Neural crest cell (in vitro differentiated cells): ENCODE measurements around the gene CFAP61. TPM values are rescaled to one million over a fixed set of nuclear protein-coding genes. Genes with fewer than 3 reads are reported as not detected.
A peak's percentile ranks its signal among the peaks of the same experiment; 100 is the strongest.

ENCODE experiments used
- DNase-seq: peaks from one replicate; pipeline ENCODE4 v3.0.0; 2021; ENCODE audit warnings: low read depth, mixed read lengths, low spot score
- H3K27ac Mint-ChIP-seq: one replicate; pipeline ENCODE4 v1.8.0; 2021; ENCODE audit warnings: mild to moderate bottlenecking, mixed read lengths; ENCODE audit not compliant: unreplicated experiment
- H3K27me3 Mint-ChIP-seq: 2 replicates; pipeline ENCODE4 v1.8.0; 2021; ENCODE audit warnings: low read depth, mild to moderate bottlenecking, mixed read lengths
- H3K36me3 Mint-ChIP-seq: 2 replicates; pipeline ENCODE4 v1.8.0; 2021; ENCODE audit warnings: low read depth, mild to moderate bottlenecking, mixed read lengths
- H3K4me1 Mint-ChIP-seq: 2 replicates; pipeline ENCODE4 v1.8.0; 2021; ENCODE audit warnings: mixed read lengths
- H3K4me3 Mint-ChIP-seq: one replicate; pipeline ENCODE4 v1.8.0; 2021; ENCODE audit warnings: mild to moderate bottlenecking, mixed read lengths
- H3K9me3 Mint-ChIP-seq: 2 replicates; pipeline ENCODE4 v1.8.0; 2021; ENCODE audit warnings: mixed read lengths
- total RNA-seq: library from RNA; stranded (reverse); gene quantifications from 2 replicates; pipeline ENCODE4 v1.2.1, GENCODE V29; 2021
- TF ChIP-seq, protein P1 (sequence below): fragments of 200-600 bp; sonication (generic); conservative IDR thresholded peaks from 2 replicates; pipeline ENCODE4 v1.5.0; 2021; ENCODE audit warnings: antibody characterized with exemption, mild to moderate bottlenecking

CFAP61 gene
- total RNA-seq, 1 donor from 2014 or later: 1.9 TPM

DNA sequence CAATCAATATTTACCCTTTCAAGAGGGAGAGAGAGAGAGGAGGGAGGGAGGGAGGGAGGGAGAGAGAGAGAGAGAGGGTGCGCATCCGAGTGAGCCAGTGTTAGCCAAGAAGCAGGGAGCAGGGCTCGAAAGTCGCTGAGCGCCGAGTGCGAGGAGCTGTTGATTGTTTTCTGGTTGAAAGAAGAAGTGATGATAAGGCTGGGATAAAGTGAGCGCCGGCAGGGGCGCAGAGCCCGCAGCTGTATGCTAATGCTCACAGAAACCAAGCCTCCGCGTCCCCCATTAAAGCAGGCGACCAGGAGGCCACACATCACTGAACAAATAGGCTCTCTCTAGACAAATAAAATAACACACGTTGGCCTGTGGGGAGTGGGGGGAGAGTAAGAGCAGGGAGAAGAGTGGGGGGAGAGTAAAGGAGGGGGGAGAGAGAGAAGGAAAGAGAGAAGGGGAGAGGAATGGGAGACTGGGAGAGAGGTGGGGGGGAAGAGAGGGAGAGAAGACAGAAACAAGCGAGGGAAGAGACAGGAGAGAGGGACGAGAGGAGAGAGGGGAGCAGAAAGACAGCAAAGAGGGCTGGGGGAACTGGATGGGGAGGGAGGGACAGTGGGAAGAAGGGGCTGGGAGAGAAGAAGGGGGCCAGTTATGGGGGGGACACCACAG is 310.6 kb downstream of the CFAP61 start:
- peak overlapping the region; percentile 86 for H3K4me3 Mint-ChIP-seq
- peaks cover 29% of the 10 kb centered on the region for H3K4me1 Mint-ChIP-seq
- H3K9me3 Mint-ChIP-seq: no peaks in the 10 kb centered on the region
- H3K36me3 Mint-ChIP-seq: peaks cover 3% of the 10 kb centered on the region
- DNase-seq: peak; percentile 30
- no peak overlapping the region for H3K27ac Mint-ChIP-seq
- TF ChIP-seq, protein P1, sequence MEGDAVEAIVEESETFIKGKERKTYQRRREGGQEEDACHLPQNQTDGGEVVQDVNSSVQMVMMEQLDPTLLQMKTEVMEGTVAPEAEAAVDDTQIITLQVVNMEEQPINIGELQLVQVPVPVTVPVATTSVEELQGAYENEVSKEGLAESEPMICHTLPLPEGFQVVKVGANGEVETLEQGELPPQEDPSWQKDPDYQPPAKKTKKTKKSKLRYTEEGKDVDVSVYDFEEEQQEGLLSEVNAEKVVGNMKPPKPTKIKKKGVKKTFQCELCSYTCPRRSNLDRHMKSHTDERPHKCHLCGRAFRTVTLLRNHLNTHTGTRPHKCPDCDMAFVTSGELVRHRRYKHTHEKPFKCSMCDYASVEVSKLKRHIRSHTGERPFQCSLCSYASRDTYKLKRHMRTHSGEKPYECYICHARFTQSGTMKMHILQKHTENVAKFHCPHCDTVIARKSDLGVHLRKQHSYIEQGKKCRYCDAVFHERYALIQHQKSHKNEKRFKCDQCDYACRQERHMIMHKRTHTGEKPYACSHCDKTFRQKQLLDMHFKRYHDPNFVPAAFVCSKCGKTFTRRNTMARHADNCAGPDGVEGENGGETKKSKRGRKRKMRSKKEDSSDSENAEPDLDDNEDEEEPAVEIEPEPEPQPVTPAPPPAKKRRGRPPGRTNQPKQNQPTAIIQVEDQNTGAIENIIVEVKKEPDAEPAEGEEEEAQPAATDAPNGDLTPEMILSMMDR: no peak
- peaks cover 95% of the 10 kb centered on the region for H3K27me3 Mint-ChIP-seq

GRCh38 chr20:20363434-20363798 is 311.1 kb downstream of the CFAP61 start:
- no peaks in the 10 kb centered on the region for H3K9me3 Mint-ChIP-seq
- TF ChIP-seq, protein P1: no peak
- peak; percentile 9 for DNase-seq
- peaks cover 29% of the 10 kb centered on the region for H3K4me1 Mint-ChIP-seq
- H3K27me3 Mint-ChIP-seq: peaks cover 90% of the 10 kb centered on the region
- no peak overlapping the region for H3K4me3 Mint-ChIP-seq
- peaks cover 2% of the 10 kb centered on the region for H3K36me3 Mint-ChIP-seq
- H3K27ac Mint-ChIP-seq: no peak overlapping the region

GRCh38 chr20:20363799-20364592 is 311.7 kb downstream of the CFAP61 start:
- H3K27me3 Mint-ChIP-seq: peaks cover 84% of the 10 kb centered on the region
- no peaks in the 10 kb centered on the region for H3K9me3 Mint-ChIP-seq
- TF ChIP-seq, protein P1: no peak
- peak; percentile 34 for DNase-seq
- no peaks in the 10 kb centered on the region for H3K36me3 Mint-ChIP-seq
- H3K4me1 Mint-ChIP-seq: peaks cover 29% of the 10 kb centered on the region
- H3K27ac Mint-ChIP-seq: peak overlapping the region; percentile 62
- peak overlapping the region; percentile 57 for H3K4me3 Mint-ChIP-seq

- no peaks in the 10 kb centered on the region for H3K36me3 Mint-ChIP-seq
- no peak for DNase-seq
- peak overlapping the region; percentile 57 for H3K27ac Mint-ChIP-seq
- peaks cover 30% of the 10 kb centered on the region for H3K4me1 Mint-ChIP-seq
- H3K9me3 Mint-ChIP-seq: no peaks in the 10 kb centered on the region
- H3K4me3 Mint-ChIP-seq: peak overlapping the region; percentile 65
- TF ChIP-seq, protein P1: no peak
- H3K27me3 Mint-ChIP-seq: peaks cover 83% of the 10 kb centered on the region
Observed at GRCh38 chr20:20364593-20365479, 312.5 kb downstream of the CFAP61 start.

DNA sequence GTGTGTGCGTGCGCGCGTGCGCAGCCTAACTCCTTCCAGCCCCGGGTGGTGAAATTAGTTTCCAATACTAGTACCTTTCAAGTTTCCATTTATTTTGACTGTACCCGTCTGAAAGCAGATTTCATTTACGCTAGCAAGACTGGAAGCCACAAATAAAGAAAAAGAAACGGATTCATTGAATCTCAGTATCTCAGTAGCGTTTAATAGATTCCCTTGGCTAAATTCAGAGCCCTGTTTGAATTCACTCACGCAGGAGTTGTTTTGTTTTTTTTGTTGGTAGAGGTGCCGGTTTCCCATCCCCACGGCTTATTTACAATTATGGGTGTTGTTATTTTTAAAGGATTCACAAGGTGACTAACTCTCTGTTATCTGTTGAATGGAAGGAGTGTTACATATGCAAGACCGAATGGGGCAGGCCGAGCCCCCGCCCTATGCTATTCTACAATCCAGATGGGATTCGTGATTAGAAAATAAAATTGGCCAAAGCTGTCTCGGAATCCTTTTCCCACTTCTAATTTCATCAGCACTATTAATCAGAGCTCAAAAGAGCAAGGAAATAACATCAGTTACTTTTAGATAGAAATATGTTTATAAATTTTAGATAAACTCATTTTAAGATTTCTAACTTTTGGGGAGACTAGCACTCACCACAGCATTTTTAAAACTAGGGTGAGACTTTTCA is 313.3 kb downstream of the CFAP61 start:
- TF ChIP-seq, protein P1: no peak
- no peaks in the 10 kb centered on the region for H3K36me3 Mint-ChIP-seq
- H3K4me3 Mint-ChIP-seq: peak overlapping the region; percentile 65
- H3K4me1 Mint-ChIP-seq: peaks cover 34% of the 10 kb centered on the region
- DNase-seq: no peak
- peaks cover 83% of the 10 kb centered on the region for H3K27me3 Mint-ChIP-seq
- H3K9me3 Mint-ChIP-seq: no peaks in the 10 kb centered on the region
- no peak overlapping the region for H3K27ac Mint-ChIP-seq
